Right lobe of liver (tissue), 4 donors: Measurements from ENCODE around the gene GLDN.

Experiments
- CTCF ChIP-seq, 4 donors: fragments of 200-600 bp in 3 of 4; fragments of 450-650 bp in 1 of 4; IDR thresholded peaks; one replicate each; pipeline versions ENCODE4 v1.5.1 to v1.8.0; 2016 to 2022; ENCODE audit warnings: antibody characterized with exemption in 4 of 4, mild to moderate bottlenecking in 2 of 4
- POLR2A ChIP-seq: fragments of 450-650 bp; IDR thresholded peaks from one replicate; pipeline ENCODE4 v1.6.1; 2017; ENCODE audit warnings: antibody characterized with exemption, mild to moderate bottlenecking
- donor health status: DM: no; HTN: no; CAD: no.
- donor health status: DM: no; HTN: no; CAD: no.
- donor health status: DM: no; HTN: yes; CAD: no.

GRCh38 chr15:51314391-51315337 lies 26.8 kb upstream of the GLDN start:
- TF ChIP-seq CTCF (IDR thresholded peaks at IDR 0.05) (no peak), POLR2A (no peak)
